ENCODE results near the gene AGAP3.

AGAP3 gene

GRCh38 chr7:151089893-151090730 is 3.8 kb downstream of the AGAP3 start:
- Histone ChIP-seq H3K36me3 (ENCODE audit: insufficient read depth, low read length) (no peaks in the 10 kb centered on the region), H3K4me1 (ENCODE audit: insufficient read depth, low read length) (peaks cover 29% of the 10 kb centered on the region), H3K27me3 (ENCODE audit: insufficient read depth, low read length) (no peaks in the 10 kb centered on the region), H3K9me3 (ENCODE audit: low read length) (no peaks in the 10 kb centered on the region), H2AFZ (ENCODE audit: low read depth, low read length) (no peak overlapping the region), H3K4me3 (ENCODE audit: low read length) (no peak overlapping the region)

- Histone ChIP-seq H3K27me3 (ENCODE audit: insufficient read depth, low read length) (no peaks in the 10 kb centered on the region), H3K4me1 (ENCODE audit: insufficient read depth, low read length) (peaks cover 23% of the 10 kb centered on the region), H2AFZ (ENCODE audit: low read depth, low read length) (no peak overlapping the region), H3K9me3 (ENCODE audit: low read length) (no peaks in the 10 kb centered on the region), H3K4me3 (ENCODE audit: low read length) (no peak overlapping the region), H3K36me3 (ENCODE audit: insufficient read depth, low read length) (peaks cover 1% of the 10 kb centered on the region)
Observed at GRCh38 chr7:151091003-151091402, 4.7 kb downstream of the AGAP3 start.

GRCh38 chr7:151091431-151091830 is 5.2 kb downstream of the AGAP3 start:
- Histone ChIP-seq H3K36me3 (ENCODE audit: insufficient read depth, low read length) (peaks cover 3% of the 10 kb centered on the region), H3K9me3 (ENCODE audit: low read length) (no peaks in the 10 kb centered on the region), H3K4me1 (ENCODE audit: insufficient read depth, low read length) (peaks cover 23% of the 10 kb centered on the region)

GRCh38 chr7:151091988-151092387 is 5.7 kb downstream of the AGAP3 start:
- Histone ChIP-seq H2AFZ (ENCODE audit: low read depth, low read length) (no peak overlapping the region), H3K4me3 (ENCODE audit: low read length) (no peak overlapping the region), H3K4me1 (ENCODE audit: insufficient read depth, low read length) (peaks cover 23% of the 10 kb centered on the region), H3K9me3 (ENCODE audit: low read length) (no peaks in the 10 kb centered on the region), H3K27me3 (ENCODE audit: insufficient read depth, low read length) (no peaks in the 10 kb centered on the region), H3K36me3 (ENCODE audit: insufficient read depth, low read length) (peaks cover 3% of the 10 kb centered on the region)

More at GRCh38 chr7:151091431-151091830, 5.2 kb downstream of the AGAP3 start:
- Histone ChIP-seq H3K4me3 (ENCODE audit: low read length) (no peak overlapping the region), H3K27me3 (ENCODE audit: insufficient read depth, low read length) (no peaks in the 10 kb centered on the region), H2AFZ (ENCODE audit: low read depth, low read length) (no peak overlapping the region)

DNA sequence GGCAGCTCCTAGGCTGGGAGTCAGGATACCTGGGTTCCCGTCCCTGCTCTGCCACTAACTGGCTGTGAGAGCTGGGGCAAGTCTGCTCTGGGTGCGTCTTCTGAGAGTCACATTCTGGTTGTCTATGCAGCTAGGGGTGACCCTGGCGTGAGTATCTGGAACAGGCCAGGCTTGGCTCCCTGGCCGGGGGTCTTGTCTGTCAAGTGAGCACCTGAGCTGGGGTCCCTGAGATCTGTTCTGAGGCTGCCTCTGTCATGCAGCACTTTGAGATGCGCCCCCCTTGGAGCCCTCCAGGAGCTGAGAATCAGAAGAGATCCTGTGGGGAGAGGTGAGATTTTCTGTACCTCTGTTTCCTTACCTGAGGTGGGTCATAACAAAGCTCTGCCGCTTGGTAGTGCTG is 7.5 kb downstream of the AGAP3 start:
- Histone ChIP-seq H3K36me3 (ENCODE audit: insufficient read depth, low read length) (peaks cover 3% of the 10 kb centered on the region), H2AFZ (ENCODE audit: low read depth, low read length) (no peak overlapping the region), H3K4me3 (ENCODE audit: low read length) (no peak overlapping the region), H3K9me3 (ENCODE audit: low read length) (no peaks in the 10 kb centered on the region), H3K27me3 (ENCODE audit: insufficient read depth, low read length) (no peaks in the 10 kb centered on the region), H3K4me1 (ENCODE audit: insufficient read depth, low read length) (peaks cover 11% of the 10 kb centered on the region)

- no peaks in the 10 kb centered on the region for H3K27me3 ChIP-seq (ENCODE audit: insufficient read depth, low read length)
- peaks cover 2% of the 10 kb centered on the region for H3K4me1 ChIP-seq (ENCODE audit: insufficient read depth, low read length)
- H3K36me3 ChIP-seq (ENCODE audit: insufficient read depth, low read length): peaks cover 3% of the 10 kb centered on the region
- H3K9me3 ChIP-seq (ENCODE audit: low read length): no peaks in the 10 kb centered on the region
- H2AFZ ChIP-seq (ENCODE audit: low read depth, low read length): no peak overlapping the region
- H3K4me3 ChIP-seq (ENCODE audit: low read length): no peak overlapping the region
Observed at GRCh38 chr7:151094675-151095074, 8.4 kb downstream of the AGAP3 start.

GRCh38 chr7:151095123-151095797 is 9.0 kb downstream of the AGAP3 start:
- no peaks in the 10 kb centered on the region for H3K9me3 ChIP-seq (ENCODE audit: low read length)
- no peak overlapping the region for H2AFZ ChIP-seq (ENCODE audit: low read depth, low read length)
- H3K4me3 ChIP-seq (ENCODE audit: low read length): no peak overlapping the region
- H3K36me3 ChIP-seq (ENCODE audit: insufficient read depth, low read length): peaks cover 3% of the 10 kb centered on the region
- no peaks in the 10 kb centered on the region for H3K27me3 ChIP-seq (ENCODE audit: insufficient read depth, low read length)
- H3K4me1 ChIP-seq (ENCODE audit: insufficient read depth, low read length): no peaks in the 10 kb centered on the region

DNA sequence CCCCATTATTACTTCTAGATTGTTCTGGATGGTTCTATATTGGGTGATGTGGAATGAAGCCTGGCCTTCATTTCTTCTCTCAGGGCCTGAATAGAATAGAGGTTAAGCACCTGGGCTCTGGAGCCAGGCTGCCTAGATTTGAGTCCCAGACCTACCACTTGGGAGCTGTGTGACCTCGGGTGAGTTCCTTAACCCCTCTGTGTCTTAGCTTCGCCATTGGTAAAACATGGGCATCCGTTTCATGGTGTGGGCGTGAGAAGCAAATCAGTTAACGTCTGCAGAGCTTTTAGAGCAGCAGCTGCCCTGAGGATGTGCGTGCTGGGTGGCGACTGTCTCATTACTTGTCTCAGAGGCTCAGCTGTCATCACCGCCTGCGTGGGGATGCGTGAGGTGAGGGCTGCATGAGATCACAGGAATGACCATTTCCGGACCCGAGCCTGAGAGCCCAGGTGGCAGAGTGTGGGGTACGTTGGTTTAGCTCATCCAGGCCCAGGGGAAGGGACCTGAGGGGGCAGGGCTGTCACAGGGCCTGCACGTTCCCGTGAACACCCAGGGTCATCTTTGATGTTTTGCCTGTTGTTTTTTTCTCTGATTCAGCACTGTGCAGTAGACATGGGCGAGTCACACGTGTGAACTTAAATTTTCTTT is 9.7 kb downstream of the AGAP3 start:
- Histone ChIP-seq H2AFZ (ENCODE audit: low read depth, low read length) (no peak overlapping the region), H3K36me3 (ENCODE audit: insufficient read depth, low read length) (peaks cover 3% of the 10 kb centered on the region), H3K9me3 (ENCODE audit: low read length) (no peaks in the 10 kb centered on the region), H3K4me3 (ENCODE audit: low read length) (no peak overlapping the region), H3K4me1 (ENCODE audit: insufficient read depth, low read length) (no peaks in the 10 kb centered on the region), H3K27me3 (ENCODE audit: insufficient read depth, low read length) (no peaks in the 10 kb centered on the region)

DNA sequence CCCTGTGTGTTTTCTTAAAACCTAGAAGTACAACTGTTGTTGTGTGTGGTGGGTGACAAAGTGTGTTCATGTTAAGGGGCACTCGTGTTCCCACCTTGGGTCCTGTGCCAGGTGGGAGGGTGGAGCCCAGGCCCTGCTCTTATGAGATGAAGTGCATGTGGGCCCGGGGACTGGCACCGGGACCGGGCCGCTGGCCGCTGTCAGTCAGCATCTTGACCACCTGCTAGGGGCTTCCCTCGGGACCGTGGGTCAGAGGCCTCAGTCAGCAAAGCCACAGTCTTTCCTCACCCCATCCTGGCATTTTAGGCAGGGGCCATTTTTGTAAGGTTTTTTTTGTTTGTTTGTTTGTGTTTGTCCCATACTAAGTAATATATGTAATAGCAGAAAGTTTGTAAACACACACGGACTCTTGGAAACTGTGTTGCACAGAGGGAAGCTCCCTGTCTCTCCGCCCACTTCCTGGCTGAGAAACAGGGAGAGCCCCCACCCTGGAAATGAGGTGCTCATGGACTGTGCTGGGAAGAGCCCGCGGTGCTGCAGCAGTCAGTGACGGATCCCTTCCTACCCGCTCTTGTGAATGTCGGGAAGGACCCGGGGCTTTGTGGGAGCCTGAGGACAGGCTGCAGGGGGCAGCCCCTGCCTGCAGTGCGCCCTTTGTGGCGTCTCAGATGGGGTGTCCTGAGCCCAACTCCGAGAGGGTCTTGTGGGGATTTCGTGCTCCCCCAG is 13.4 kb downstream of the AGAP3 start:
- Histone ChIP-seq H2AFZ (ENCODE audit: low read depth, low read length) (no peak overlapping the region), H3K4me1 (ENCODE audit: insufficient read depth, low read length) (no peaks in the 10 kb centered on the region), H3K4me3 (ENCODE audit: low read length) (no peak overlapping the region), H3K9me3 (ENCODE audit: low read length) (no peaks in the 10 kb centered on the region), H3K36me3 (ENCODE audit: insufficient read depth, low read length) (peaks cover 10% of the 10 kb centered on the region), H3K27me3 (ENCODE audit: insufficient read depth, low read length) (no peaks in the 10 kb centered on the region)

DNA sequence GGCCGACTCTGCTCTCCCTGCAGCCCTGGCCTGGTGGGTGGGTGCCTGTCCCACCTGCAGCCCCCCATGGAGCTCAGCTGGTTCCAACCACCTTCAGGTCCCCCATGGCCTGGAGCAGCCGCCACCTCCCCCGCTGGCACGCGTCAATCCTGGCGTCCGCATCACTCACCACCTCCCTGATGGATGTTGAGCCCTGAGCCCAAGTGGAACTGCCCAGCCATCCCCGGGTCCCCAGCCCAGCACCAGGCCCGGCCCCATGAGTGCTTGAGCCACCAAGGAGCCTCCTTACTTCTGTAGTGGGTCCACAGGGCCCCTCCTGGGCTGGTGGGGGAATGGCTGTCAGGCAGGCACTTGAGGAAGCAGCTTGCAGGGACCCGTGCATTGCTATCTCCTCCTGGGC is 14.6 kb downstream of the AGAP3 start:
- H3K4me1 ChIP-seq (ENCODE audit: insufficient read depth, low read length): no peaks in the 10 kb centered on the region
- H2AFZ ChIP-seq (ENCODE audit: low read depth, low read length): no peak overlapping the region
- H3K27me3 ChIP-seq (ENCODE audit: insufficient read depth, low read length): no peaks in the 10 kb centered on the region
- no peak overlapping the region for H3K4me3 ChIP-seq (ENCODE audit: low read length)
- H3K36me3 ChIP-seq (ENCODE audit: insufficient read depth, low read length): peaks cover 10% of the 10 kb centered on the region
- no peaks in the 10 kb centered on the region for H3K9me3 ChIP-seq (ENCODE audit: low read length)

- H3K27me3 ChIP-seq (ENCODE audit: insufficient read depth, low read length): no peaks in the 10 kb centered on the region
- H3K9me3 ChIP-seq (ENCODE audit: low read length): no peaks in the 10 kb centered on the region
Observed at GRCh38 chr7:151101621-151102396, 15.5 kb downstream of the AGAP3 start.

GRCh38 chr7:151102991-151103390 is 16.7 kb downstream of the AGAP3 start:
- Histone ChIP-seq H3K36me3 (ENCODE audit: insufficient read depth, low read length) (peaks cover 8% of the 10 kb centered on the region), H3K4me1 (ENCODE audit: insufficient read depth, low read length) (no peaks in the 10 kb centered on the region), H3K9me3 (ENCODE audit: low read length) (no peaks in the 10 kb centered on the region), H2AFZ (ENCODE audit: low read depth, low read length) (no peak overlapping the region), H3K4me3 (ENCODE audit: low read length) (no peak overlapping the region), H3K27me3 (ENCODE audit: insufficient read depth, low read length) (no peaks in the 10 kb centered on the region)

More at GRCh38 chr7:151101621-151102396, 15.5 kb downstream of the AGAP3 start:
- Histone ChIP-seq H2AFZ (ENCODE audit: low read depth, low read length) (no peak overlapping the region), H3K4me3 (ENCODE audit: low read length) (no peak overlapping the region), H3K36me3 (ENCODE audit: insufficient read depth, low read length) (peaks cover 8% of the 10 kb centered on the region), H3K4me1 (ENCODE audit: insufficient read depth, low read length) (no peaks in the 10 kb centered on the region)

All from neuron (in vitro differentiated cells).